ENCODE data around the gene TRAPPC11. TPM values are rescaled to one million over a fixed set of nuclear protein-coding genes. Genes with fewer than 3 reads are reported as not detected.

The TRAPPC11 gene
- total RNA-seq, 2 experiments from 2014 or later, result 18.9 to 21.6 TPM

DNA sequence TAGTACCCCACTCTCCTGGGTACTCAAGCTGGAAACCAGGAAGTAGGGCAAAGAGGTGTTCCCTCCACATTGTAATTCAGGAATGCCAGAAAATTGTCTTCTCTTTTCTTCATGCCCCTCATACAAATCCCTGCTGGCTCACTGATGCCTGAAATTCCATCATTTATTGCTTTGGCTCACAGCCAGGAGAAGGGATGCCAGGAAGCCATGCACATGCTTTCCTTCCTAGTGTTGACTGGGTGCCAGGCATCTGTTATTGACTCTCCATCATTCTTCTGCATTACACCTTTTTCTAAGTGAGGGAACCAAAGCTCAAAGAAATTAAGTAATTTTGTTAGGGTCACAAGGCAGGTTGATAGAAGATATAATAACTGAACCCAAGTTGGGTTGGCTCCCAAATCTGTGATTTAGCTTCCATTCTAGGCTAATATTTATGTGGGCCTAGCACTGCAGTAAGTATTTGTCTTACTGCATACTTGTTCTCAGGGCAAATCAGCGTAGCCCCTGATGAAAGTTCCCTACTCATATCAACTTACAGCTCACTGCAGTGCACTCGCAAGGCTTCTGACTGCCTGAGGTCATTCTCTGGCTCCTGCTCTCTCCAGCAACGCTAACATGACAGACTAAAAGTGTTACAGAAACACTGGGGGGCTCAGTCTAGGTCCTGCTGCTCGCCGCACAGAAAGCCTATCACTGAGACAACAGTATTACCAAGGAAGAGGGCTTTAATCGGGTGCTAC lies 89.0 kb downstream of the TRAPPC11 start:
- no peak overlapping the region for H3K27ac Mint-ChIP-seq
- DNase-seq, result no peak

DNA sequence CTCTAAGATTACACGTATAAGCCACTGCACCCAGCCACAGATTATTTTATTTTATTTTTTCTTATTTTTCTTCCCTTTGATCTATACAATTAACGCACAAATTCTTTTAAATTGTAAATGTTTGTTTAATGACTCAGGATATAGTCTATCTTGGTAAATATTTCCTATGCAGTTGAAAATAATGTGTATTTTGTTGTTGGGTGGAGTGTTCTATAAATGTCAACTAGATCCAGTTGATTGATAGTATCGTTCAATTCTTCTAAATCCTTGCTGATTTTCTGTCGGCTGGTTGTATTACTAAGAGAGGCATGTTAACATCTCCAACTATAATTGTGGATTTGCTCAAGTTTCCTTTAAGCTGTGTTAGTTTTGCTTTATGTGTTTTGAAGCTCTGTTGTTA lies 92.0 kb downstream of the TRAPPC11 start:
- H3K4me3 Mint-ChIP-seq, result no peak overlapping the region
- peaks cover 7% of the 10 kb centered on the region for H3K27me3 Mint-ChIP-seq
- no peak for DNase-seq
- H3K27ac Mint-ChIP-seq, result no peak overlapping the region
- no peaks in the 10 kb centered on the region for H3K9me3 Mint-ChIP-seq
- H3K4me1 Mint-ChIP-seq, result no peaks in the 10 kb centered on the region
- no peaks in the 10 kb centered on the region for H3K36me3 Mint-ChIP-seq

More for the DNA sequence above, 89.0 kb downstream of the TRAPPC11 start:
- no peaks in the 10 kb centered on the region for H3K36me3 Mint-ChIP-seq
- no peaks in the 10 kb centered on the region for H3K4me1 Mint-ChIP-seq
- no peaks in the 10 kb centered on the region for H3K9me3 Mint-ChIP-seq
- H3K27me3 Mint-ChIP-seq, result peaks cover 14% of the 10 kb centered on the region
- no peak overlapping the region for H3K4me3 Mint-ChIP-seq

DNA sequence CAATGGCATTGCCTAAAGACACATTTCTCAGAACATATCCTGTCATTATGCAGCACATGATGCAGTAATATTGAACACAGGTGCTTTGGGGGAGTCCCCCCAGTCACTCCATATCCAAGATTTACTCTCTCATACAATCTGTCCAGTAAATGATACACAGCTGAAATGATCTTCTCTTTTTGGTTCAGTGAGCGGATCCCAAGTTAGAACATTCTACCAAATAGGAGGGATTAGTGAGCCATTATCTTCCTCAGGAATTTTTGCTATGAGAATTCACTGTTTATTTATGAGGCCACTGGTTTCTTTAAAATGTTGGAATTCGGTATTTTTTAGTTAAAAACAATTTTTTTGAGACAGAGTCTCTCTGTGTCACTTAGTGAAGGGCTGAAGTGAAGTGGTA lies 96.5 kb downstream of the TRAPPC11 start:
- no peak for DNase-seq
- Mint-ChIP-seq H3K36me3 (no peaks in the 10 kb centered on the region), H3K27ac (no peak overlapping the region), H3K4me3 (no peak overlapping the region), H3K4me1 (no peaks in the 10 kb centered on the region), H3K9me3 (no peaks in the 10 kb centered on the region), H3K27me3 (peaks cover 24% of the 10 kb centered on the region)

DNA sequence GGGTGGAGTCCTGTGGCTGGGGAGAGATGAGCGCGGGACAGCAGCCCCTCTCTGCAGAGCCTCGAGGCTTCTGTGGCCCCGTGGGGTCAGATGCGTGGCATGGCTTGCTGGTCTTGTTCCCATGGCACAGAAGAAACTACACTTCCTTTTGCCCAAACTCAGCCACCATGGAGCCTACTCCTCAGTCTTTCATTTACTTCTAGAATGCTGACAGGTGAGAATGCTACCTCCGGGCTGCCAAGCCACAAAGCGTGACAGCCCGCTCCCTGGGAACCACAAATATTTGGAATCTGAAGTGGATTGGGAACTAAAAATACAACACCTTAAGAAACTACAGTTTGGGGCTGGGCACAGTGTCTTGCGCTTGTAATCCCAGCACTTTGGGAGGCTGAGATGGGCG lies 98.0 kb downstream of the TRAPPC11 start:
- Mint-ChIP-seq H3K4me3 (no peak overlapping the region), H3K9me3 (no peaks in the 10 kb centered on the region), H3K27ac (no peak overlapping the region), H3K27me3 (peaks cover 24% of the 10 kb centered on the region), H3K4me1 (no peaks in the 10 kb centered on the region), H3K36me3 (no peaks in the 10 kb centered on the region)
- DNase-seq, result no peak

DNA sequence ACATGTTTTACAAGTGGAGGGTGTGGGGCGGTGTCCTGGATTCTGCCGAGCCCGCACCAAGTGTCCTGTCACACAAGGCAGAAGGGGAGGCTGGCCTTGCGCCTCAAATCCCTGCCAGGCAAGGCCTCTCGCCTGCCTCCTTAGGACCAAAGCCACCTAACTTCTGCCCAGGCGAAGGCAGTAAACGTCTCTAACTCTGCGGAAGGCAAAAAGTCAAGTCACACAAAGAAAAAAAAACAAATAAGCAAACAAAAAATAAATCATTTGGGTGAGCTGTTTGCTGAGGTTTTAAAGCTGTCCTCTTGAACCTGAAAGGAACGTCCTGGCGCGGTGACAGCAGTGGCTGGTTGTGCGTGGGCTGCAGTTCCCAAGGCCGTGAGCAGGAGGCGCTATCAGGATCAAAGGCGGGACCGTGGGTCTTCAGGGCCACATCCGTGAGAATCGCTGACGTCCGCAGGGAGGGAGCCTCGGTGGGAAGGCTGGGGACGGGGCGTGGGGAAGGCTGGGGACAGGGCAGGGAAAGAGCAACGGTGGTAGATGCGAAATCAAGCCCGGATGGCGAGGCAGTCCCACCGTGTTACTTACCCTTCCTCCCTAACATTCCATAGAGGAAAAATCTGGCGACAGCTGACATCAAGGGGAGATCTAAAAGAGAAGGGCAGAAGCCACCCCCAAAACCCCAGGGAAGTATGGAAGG lies 99.1 kb downstream of the TRAPPC11 start:
- Mint-ChIP-seq H3K4me3 (no peak overlapping the region), H3K36me3 (no peaks in the 10 kb centered on the region), H3K9me3 (no peaks in the 10 kb centered on the region), H3K4me1 (no peaks in the 10 kb centered on the region), H3K27me3 (peaks cover 24% of the 10 kb centered on the region), H3K27ac (no peak overlapping the region)
- no peak for DNase-seq

DNA sequence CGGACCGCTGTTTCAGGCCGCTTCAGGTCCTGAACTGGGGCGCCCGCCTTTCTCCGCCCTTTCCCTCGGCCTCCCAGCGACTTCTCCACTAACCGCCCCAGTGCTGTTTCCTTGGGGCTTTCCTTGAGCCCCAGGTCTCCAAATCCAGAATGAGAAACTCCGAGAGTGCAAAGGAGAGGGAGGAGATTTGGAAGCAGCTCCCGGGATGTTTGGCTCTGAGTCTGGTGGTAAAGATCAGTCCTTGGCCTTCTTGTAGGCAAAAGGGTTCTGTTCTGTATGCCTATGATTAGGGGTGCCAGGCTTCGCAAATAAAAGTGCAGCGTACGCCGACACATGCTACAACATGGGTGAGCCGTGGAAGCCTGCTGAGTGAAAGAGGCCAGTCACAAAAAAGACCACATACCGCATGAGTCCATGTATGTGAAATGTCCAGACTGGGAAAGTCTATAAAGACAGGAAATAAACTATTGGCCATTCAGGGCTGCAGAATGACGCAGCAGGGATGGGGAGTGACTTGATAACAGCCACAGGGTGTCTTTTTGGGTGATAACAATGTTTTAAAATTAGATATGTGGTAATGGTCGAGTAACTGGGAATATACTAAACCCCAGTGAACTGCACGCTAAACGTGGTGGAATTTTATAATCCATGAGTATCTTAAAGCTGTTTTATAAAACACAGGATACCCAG lies 99.8 kb downstream of the TRAPPC11 start:
- Mint-ChIP-seq H3K27me3 (peaks cover 24% of the 10 kb centered on the region), H3K36me3 (no peaks in the 10 kb centered on the region), H3K4me1 (no peaks in the 10 kb centered on the region), H3K27ac (no peak overlapping the region), H3K9me3 (no peaks in the 10 kb centered on the region), H3K4me3 (no peak overlapping the region)
- no peak for DNase-seq

DNA sequence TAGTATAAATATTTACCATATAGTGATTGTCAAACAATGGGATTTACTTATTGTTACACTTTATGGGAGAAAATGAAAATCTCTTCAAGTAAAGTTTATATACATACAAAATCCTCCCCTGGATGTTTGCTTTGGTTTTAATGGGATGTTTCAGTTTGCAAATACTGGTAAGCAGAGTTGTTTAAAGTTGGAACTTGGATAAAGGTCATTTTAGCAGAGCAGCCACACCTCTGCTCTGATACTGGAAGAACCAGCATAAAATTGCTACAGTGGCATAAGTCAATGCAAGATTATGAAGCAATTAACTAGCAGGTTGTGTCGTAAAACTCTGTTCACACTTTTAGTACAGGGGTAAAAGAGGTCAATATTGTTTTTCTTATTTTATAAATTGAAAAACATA lies 101.2 kb downstream of the TRAPPC11 start:
- Mint-ChIP-seq H3K27ac (no peak overlapping the region), H3K27me3 (peaks cover 32% of the 10 kb centered on the region), H3K36me3 (no peaks in the 10 kb centered on the region), H3K9me3 (no peaks in the 10 kb centered on the region), H3K4me1 (peaks cover 1% of the 10 kb centered on the region), H3K4me3 (no peak overlapping the region)
- no peak for DNase-seq

Other genes starting within 250 kb of the TRAPPC11 start
- 10 to 100 TPM; 27.7 to 29.7 TPM for gene CDKN2AIP, start 214.7 kb upstream of the TRAPPC11 start, total RNA-seq
- gene ING2, start 154.2 kb upstream of the TRAPPC11 start, total RNA-seq, result 10 to 100 TPM; 17.4 to 18.0 TPM
- 10 to 100 TPM; 23.0 to 26.3 TPM for gene RWDD4, start 108 bp upstream of the TRAPPC11 start, total RNA-seq
- gene STOX2, start 246.0 kb downstream of the TRAPPC11 start, total RNA-seq, result not detected

All from activated naive CD8-positive, alpha-beta T cell treated with anti-CD3 and anti-CD28 coated beads for 36 hours (primary cell).